ENCODE results near the gene DENND2D.

Gene DENND2D

DNA sequence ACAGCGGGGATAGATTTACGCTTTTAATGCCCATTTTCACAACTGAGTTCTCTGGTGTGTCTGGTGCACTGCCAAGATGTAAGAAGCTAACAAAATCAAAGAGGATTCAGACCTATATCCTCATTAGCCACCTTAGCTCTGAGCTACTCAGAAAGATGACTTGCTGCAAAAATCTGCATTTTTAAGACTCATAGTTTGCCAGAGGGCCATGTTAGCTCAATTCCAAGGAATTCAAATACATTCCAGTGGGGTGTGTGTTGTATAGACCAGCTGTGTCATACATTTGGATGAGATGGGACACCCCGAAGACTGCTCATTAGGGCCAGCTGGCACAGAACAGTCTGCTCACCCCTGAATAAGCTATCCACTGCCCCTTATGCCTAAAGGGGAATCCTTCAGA, 8.9 kb downstream of the DENND2D start:
- Histone ChIP-seq H3K4me3 (ENCODE audit: control insufficient read depth in 1 of 7, extremely low read depth in 1 of 7, insufficient read depth in 4 of 7, low read depth in 2 of 7, low read length in 6 of 7) (no peak overlapping the region), H3K27ac (ENCODE audit: insufficient read depth in 1 of 2, low read depth in 1 of 2, low read length in 2 of 2, poor library complexity in 1 of 2, severe bottlenecking in 2 of 2) (no peak overlapping the region), H3K9me3 (ENCODE audit: control extremely low read depth in 1 of 5, control insufficient read depth in 4 of 5, insufficient read depth in 2 of 5, low read depth in 1 of 5, low read length in 4 of 5) (no peaks in the 10 kb centered on the region), H3K36me3 (ENCODE audit: control insufficient read depth in 4 of 4, insufficient read depth in 4 of 4, low read length in 3 of 4) (peaks cover 14 to 68% (median 29%) of the 10 kb centered on the region in 4 experiments), H3K4me1 (ENCODE audit: control extremely low read depth in 1 of 4, control insufficient read depth in 4 of 4, insufficient read depth in 4 of 4, low read length in 3 of 4) (peaks cover 6 to 25% (median 14%) of the 10 kb centered on the region in 4 experiments), H3K27me3 (replicated peaks in 2 of 5; ENCODE audit: control insufficient read depth in 4 of 5, insufficient read depth in 5 of 5, low read length in 4 of 5) (no peaks in the 10 kb centered on the region)
- POLR2A ChIA-PET: interaction anchor here (0.6 kb wide), 1 partner anchor 196 kb away, joined by 4 read pairs; no protein-coding TSS in a partner anchor
- CTCF ChIA-PET: interaction anchor here (0.7 to 1.4 kb wide), 6 partner anchors 9 to 208 kb away, joined by 3 to 6 read pairs (median 3); partner anchors contain the start of genes CEPT1 and DRAM2
- no peak for DNase-seq
- 86% methylated on average over 3 of the region's 3 CpGs for WGBS (ENCODE audit: insufficient coverage)

DNA sequence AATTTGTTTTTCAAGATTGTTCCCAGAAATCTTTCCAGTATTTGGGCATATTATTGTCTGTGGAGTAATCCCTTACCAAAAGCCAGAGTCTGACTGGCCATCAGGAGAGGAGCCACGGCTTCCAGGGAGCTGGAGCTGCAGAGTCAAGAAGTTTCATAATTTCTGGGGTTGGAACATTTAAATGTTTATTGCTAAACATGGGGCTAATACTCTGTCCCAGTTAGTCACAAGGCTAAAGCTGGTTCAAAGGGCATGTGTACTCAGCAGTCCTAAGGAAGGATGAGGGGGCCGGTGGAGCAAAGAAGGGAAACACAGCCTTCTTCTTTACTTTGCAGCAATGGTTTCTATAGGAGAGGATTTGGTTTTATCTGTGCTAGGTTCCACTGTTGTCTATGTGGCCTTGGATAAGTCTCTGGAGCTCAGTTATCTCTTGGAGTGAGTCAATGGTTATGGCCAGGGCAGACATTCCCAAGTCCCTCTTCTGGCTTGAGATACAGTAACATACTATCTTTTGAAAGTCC, 9.5 kb downstream of the DENND2D start:
- DNase-seq: no peak
- Histone ChIP-seq H3K27me3 (replicated peaks in 2 of 5; ENCODE audit: control insufficient read depth in 4 of 5, insufficient read depth in 5 of 5, low read length in 4 of 5) (no peaks in the 10 kb centered on the region), H3K36me3 (ENCODE audit: control insufficient read depth in 4 of 4, insufficient read depth in 4 of 4, low read length in 3 of 4) (peaks cover 11 to 73% (median 31%) of the 10 kb centered on the region in 4 experiments), H3K4me3 (ENCODE audit: control insufficient read depth in 1 of 7, extremely low read depth in 1 of 7, insufficient read depth in 4 of 7, low read depth in 2 of 7, low read length in 6 of 7) (no peak overlapping the region), H3K4me1 (ENCODE audit: control extremely low read depth in 1 of 4, control insufficient read depth in 4 of 4, insufficient read depth in 4 of 4, low read length in 3 of 4) (peaks cover 6 to 25% (median 14%) of the 10 kb centered on the region in 4 experiments), H3K9me3 (ENCODE audit: control extremely low read depth in 1 of 5, control insufficient read depth in 4 of 5, insufficient read depth in 2 of 5, low read depth in 1 of 5, low read length in 4 of 5) (no peaks in the 10 kb centered on the region), H3K27ac (ENCODE audit: insufficient read depth in 1 of 2, low read depth in 1 of 2, low read length in 2 of 2, poor library complexity in 1 of 2, severe bottlenecking in 2 of 2) (peak overlapping the region in 1 of 2 experiments; percentile 4)
- ChIA-PET POLR2A (interaction anchor here (0.6 kb wide), 1 partner anchor 197 kb away, joined by 4 read pairs; no protein-coding TSS in a partner anchor), CTCF (interaction anchor here (0.6 to 1.4 kb wide), 6 partner anchors 8 to 209 kb away, joined by 3 to 6 read pairs (median 3); partner anchors contain the start of genes CEPT1 and DRAM2)
- 100% methylated on average over 2 of the region's 2 CpGs for WGBS (ENCODE audit: insufficient coverage)

DNA sequence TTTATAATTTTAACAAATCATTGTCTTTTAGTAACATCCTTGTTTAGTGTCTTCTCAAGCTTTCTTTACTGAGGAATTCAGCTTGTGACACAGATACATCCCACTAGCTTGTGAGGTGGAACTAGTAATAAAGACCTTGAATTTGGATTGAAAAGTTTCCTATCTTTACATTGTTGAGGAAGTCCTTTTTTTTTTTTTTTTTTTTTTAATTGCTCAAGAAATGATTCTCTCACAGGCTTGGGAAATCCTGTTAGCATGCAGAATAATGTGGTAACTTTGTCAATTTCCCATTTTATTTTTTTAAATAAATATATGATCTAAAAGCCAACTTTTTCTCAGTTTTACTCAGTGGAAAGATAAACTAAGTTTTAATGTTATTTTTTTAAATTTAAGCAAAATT, 15.8 kb downstream of the DENND2D start:
- CTCF ChIA-PET: interaction anchor here (1.1 kb wide), 1 partner anchor 12 kb away, joined by 3 read pairs; no protein-coding TSS in a partner anchor
- peaks cover 0 to 11% (median 2%) of the 10 kb centered on the region in 4 experiments for H3K4me1 ChIP-seq (ENCODE audit: control extremely low read depth in 1 of 4, control insufficient read depth in 4 of 4, insufficient read depth in 4 of 4, low read length in 3 of 4)

DNA sequence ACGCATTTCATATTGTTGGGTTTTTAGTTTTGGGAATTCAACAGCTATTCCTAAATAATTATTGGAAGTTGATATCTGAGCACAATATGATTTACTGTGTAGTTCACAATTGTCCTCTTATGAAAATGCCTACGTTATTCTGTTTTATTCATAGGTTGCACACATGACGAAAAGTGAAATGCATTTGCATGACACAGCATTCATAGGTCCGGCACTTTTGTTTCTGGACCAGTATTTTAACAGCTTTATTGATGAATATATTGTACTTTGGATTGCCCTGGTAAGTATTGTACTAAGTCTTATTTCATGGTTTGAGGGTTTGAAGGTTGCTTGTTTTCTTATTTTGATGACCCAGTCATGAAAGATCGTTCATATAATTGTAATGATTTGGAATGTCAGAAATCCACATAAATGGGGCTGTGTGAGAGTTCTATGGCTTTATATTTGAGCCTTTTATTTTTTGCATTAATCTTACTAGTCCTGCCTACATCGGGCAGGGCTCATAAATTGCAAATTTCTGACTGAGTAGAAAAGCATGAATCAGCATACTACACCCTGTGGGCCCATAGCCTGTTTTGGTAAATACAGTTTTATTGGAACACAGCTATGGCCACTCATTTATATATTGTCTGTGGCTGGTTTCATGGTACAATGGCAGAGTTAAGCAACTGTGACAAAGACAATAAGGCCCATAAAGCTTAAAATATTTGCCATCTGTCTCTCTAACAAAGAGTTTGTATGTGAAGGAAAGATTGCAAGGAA, 17.0 kb downstream of the DENND2D start:
- POLR2A ChIA-PET: no interaction called here
- Histone ChIP-seq H3K4me1 (ENCODE audit: control extremely low read depth in 1 of 4, control insufficient read depth in 4 of 4, insufficient read depth in 4 of 4, low read length in 3 of 4) (peaks cover 0 to 11% (median under 1%) of the 10 kb centered on the region in 4 experiments), H3K4me3 (ENCODE audit: control insufficient read depth in 1 of 7, extremely low read depth in 1 of 7, insufficient read depth in 4 of 7, low read depth in 2 of 7, low read length in 6 of 7) (no peak overlapping the region), H3K36me3 (ENCODE audit: control insufficient read depth in 4 of 4, insufficient read depth in 4 of 4, low read length in 3 of 4) (peaks cover 14 to 64% (median 46%) of the 10 kb centered on the region in 4 experiments), H3K27me3 (replicated peaks in 2 of 5; ENCODE audit: control insufficient read depth in 4 of 5, insufficient read depth in 5 of 5, low read length in 4 of 5) (no peaks in the 10 kb centered on the region), H3K9me3 (ENCODE audit: control extremely low read depth in 1 of 5, control insufficient read depth in 4 of 5, insufficient read depth in 2 of 5, low read depth in 1 of 5, low read length in 4 of 5) (no peaks in the 10 kb centered on the region), H3K27ac (ENCODE audit: insufficient read depth in 1 of 2, low read depth in 1 of 2, low read length in 2 of 2, poor library complexity in 1 of 2, severe bottlenecking in 2 of 2) (no peak overlapping the region)
- WGBS (ENCODE audit: insufficient coverage): 100% methylated on average over 3 of the region's 6 CpGs
- DNase-seq: no peak
- CTCF ChIA-PET: interaction anchor here (1.0 to 1.6 kb wide), 4 partner anchors 8 to 19 kb away, joined by 3 to 6 read pairs (median 4); no protein-coding TSS in a partner anchor

More for the DNA sequence above, 15.8 kb downstream of the DENND2D start:
- Histone ChIP-seq H3K36me3 (ENCODE audit: control insufficient read depth in 4 of 4, insufficient read depth in 4 of 4, low read length in 3 of 4) (peaks cover 14 to 66% (median 53%) of the 10 kb centered on the region in 4 experiments), H3K27me3 (replicated peaks in 2 of 5; ENCODE audit: control insufficient read depth in 4 of 5, insufficient read depth in 5 of 5, low read length in 4 of 5) (no peaks in the 10 kb centered on the region), H3K9me3 (ENCODE audit: control extremely low read depth in 1 of 5, control insufficient read depth in 4 of 5, insufficient read depth in 2 of 5, low read depth in 1 of 5, low read length in 4 of 5) (no peaks in the 10 kb centered on the region), H3K27ac (ENCODE audit: insufficient read depth in 1 of 2, low read depth in 1 of 2, low read length in 2 of 2, poor library complexity in 1 of 2, severe bottlenecking in 2 of 2) (no peak overlapping the region), H3K4me3 (ENCODE audit: control insufficient read depth in 1 of 7, extremely low read depth in 1 of 7, insufficient read depth in 4 of 7, low read depth in 2 of 7, low read length in 6 of 7) (no peak overlapping the region)
- no peak for DNase-seq
- POLR2A ChIA-PET: no interaction called here

DNA sequence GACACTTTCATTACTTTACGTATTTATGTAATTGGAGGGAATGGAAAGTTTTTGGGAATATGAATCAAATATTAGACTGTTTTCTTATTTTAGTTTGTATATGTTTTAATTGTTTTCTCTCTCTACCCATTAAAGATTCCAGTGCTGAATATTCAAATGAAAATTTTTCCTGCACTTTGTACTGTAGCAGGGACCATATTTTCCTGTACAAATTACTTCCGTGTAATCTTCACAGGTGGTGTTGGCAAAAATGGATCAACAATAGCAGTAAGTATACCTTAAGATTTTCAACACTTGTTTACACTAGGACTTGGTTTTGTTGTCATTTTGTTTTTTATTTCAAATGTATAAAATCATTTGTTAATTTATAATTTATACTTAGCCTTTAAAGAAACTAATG, 18.4 kb downstream of the DENND2D start:
- Histone ChIP-seq H3K27ac (ENCODE audit: insufficient read depth in 1 of 2, low read depth in 1 of 2, low read length in 2 of 2, poor library complexity in 1 of 2, severe bottlenecking in 2 of 2) (no peak overlapping the region), H3K4me3 (ENCODE audit: control insufficient read depth in 1 of 7, extremely low read depth in 1 of 7, insufficient read depth in 4 of 7, low read depth in 2 of 7, low read length in 6 of 7) (no peak overlapping the region), H3K9me3 (ENCODE audit: control extremely low read depth in 1 of 5, control insufficient read depth in 4 of 5, insufficient read depth in 2 of 5, low read depth in 1 of 5, low read length in 4 of 5) (no peaks in the 10 kb centered on the region), H3K36me3 (ENCODE audit: control insufficient read depth in 4 of 4, insufficient read depth in 4 of 4, low read length in 3 of 4) (peaks cover 14 to 60% (median 40%) of the 10 kb centered on the region in 4 experiments), H3K4me1 (ENCODE audit: control extremely low read depth in 1 of 4, control insufficient read depth in 4 of 4, insufficient read depth in 4 of 4, low read length in 3 of 4) (peaks cover 0 to 11% (median 0%) of the 10 kb centered on the region in 4 experiments), H3K27me3 (replicated peaks in 2 of 5; ENCODE audit: control insufficient read depth in 4 of 5, insufficient read depth in 5 of 5, low read length in 4 of 5) (no peaks in the 10 kb centered on the region)
- no peak for DNase-seq
- WGBS (ENCODE audit: insufficient coverage): 100% methylated on average over 1 of the region's 2 CpGs
- ChIA-PET POLR2A (no interaction called here), CTCF (interaction anchor here (0.8 to 1.6 kb wide), 2 partner anchors 9 to 49 kb away, joined by 3 to 6 read pairs; no protein-coding TSS in a partner anchor)

DNA sequence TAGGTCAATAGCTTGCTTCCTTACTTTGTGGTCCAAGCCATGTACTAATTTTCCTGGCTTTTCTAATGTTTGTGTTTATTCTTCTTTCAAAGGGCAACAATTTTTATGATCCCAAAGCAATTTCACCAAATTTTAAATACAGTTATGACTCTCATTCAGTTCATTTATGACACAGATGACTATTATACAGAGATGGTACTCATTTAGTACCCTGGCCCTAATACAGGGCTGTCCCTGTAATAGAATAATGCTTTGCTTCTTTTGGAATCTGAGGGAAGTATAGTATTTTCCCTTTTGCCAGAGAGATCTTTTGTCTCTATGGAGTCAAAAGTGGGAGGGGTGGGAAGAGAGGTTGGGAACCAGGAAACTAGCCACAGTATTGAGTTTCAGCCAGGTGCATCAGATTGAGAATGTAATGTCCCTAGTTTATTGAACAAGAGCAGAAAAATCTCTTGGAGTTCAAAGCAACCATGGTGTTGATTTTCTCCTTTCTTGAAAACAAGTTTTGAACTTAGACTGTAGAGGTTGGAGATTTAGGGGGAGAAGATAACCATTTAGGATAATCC, 20.4 kb downstream of the DENND2D start:
- ChIA-PET CTCF (no interaction called here), POLR2A (no interaction called here)

More for the DNA sequence above, 20.4 kb downstream of the DENND2D start:
- Histone ChIP-seq H3K36me3 (ENCODE audit: control insufficient read depth in 4 of 4, insufficient read depth in 4 of 4, low read length in 3 of 4) (peaks cover 16 to 51% (median 37%) of the 10 kb centered on the region in 4 experiments), H3K4me3 (ENCODE audit: control insufficient read depth in 1 of 7, extremely low read depth in 1 of 7, insufficient read depth in 4 of 7, low read depth in 2 of 7, low read length in 6 of 7) (no peak overlapping the region), H3K27me3 (replicated peaks in 2 of 5; ENCODE audit: control insufficient read depth in 4 of 5, insufficient read depth in 5 of 5, low read length in 4 of 5) (no peaks in the 10 kb centered on the region), H3K27ac (ENCODE audit: insufficient read depth in 1 of 2, low read depth in 1 of 2, low read length in 2 of 2, poor library complexity in 1 of 2, severe bottlenecking in 2 of 2) (no peak overlapping the region), H3K9me3 (ENCODE audit: control extremely low read depth in 1 of 5, control insufficient read depth in 4 of 5, insufficient read depth in 2 of 5, low read depth in 1 of 5, low read length in 4 of 5) (no peaks in the 10 kb centered on the region), H3K4me1 (ENCODE audit: control extremely low read depth in 1 of 4, control insufficient read depth in 4 of 4, insufficient read depth in 4 of 4, low read length in 3 of 4) (peaks cover 0 to 4% (median 0%) of the 10 kb centered on the region in 4 experiments)
- DNase-seq: no peak
